H9 (cell line): ENCODE measurements around the gene NBDY. TPM values are rescaled to one million over a fixed set of nuclear protein-coding genes. Genes with fewer than 3 reads are reported as not detected.

Source experiments
- DNase-seq: peaks from one replicate; pipeline ENCODE4 v3.0.0-alpha.2; 2017
- H2AFZ ChIP-seq: one replicate; pipeline ENCODE4 v1.6.1; 2013; ENCODE audit warnings: mild to moderate bottlenecking, low read length, control low read depth, moderate library complexity
- H2AK5ac ChIP-seq: 2 replicates; pipeline ENCODE4 v1.6.1; 2013; ENCODE audit warnings: low read length, control low read depth, mixed read lengths; ENCODE audit not compliant: insufficient read length
- H2BK120ac ChIP-seq: one replicate; pipeline ENCODE4 v1.6.1; 2013; ENCODE audit warnings: low read depth, mild to moderate bottlenecking, low read length, control low read depth, inconsistent platforms; ENCODE audit not compliant: poor library complexity, severe bottlenecking
- H2BK12ac ChIP-seq: 2 replicates; pipeline ENCODE4 v1.6.1; 2013; ENCODE audit warnings: low read length, control low read depth, mixed read lengths, low read depth; ENCODE audit not compliant: insufficient read length
- H2BK15ac ChIP-seq: 2 replicates; pipeline ENCODE4 v1.6.1; 2013; ENCODE audit warnings: low read depth, low read length, control low read depth
- H2BK20ac ChIP-seq: one replicate; pipeline ENCODE4 v1.6.1; 2013; ENCODE audit warnings: low read depth, mild to moderate bottlenecking, low read length, control low read depth, inconsistent platforms; ENCODE audit not compliant: poor library complexity, severe bottlenecking
- H2BK5ac ChIP-seq: 2 replicates; pipeline ENCODE4 v1.6.1; 2013; ENCODE audit warnings: low read length, control low read depth, mixed read lengths; ENCODE audit not compliant: insufficient read length
- H3K14ac ChIP-seq: 2 replicates; pipeline ENCODE4 v1.6.1; 2013; ENCODE audit warnings: low read length, control low read depth; ENCODE audit not compliant: insufficient read depth
- H3K18ac ChIP-seq: 2 replicates; pipeline ENCODE4 v1.6.1; 2013; ENCODE audit warnings: low read depth, mild to moderate bottlenecking, mixed read lengths, low read length, control low read depth; ENCODE audit not compliant: insufficient read length
- H3K23ac ChIP-seq: 2 replicates; pipeline ENCODE4 v1.6.1; 2013; ENCODE audit warnings: low read length, control low read depth, mixed read lengths, low read depth; ENCODE audit not compliant: insufficient read length
- H3K23me2 ChIP-seq: 2 replicates; pipeline ENCODE4 v1.6.1; 2013; ENCODE audit warnings: low read depth, mild to moderate bottlenecking, mixed read lengths, low read length, control low read depth; ENCODE audit not compliant: insufficient read length, poor library complexity, severe bottlenecking
- H3K27ac ChIP-seq: 2 replicates; pipeline ENCODE4 v1.5.1; 2013; ENCODE audit warnings: low read length, control low read depth, mixed read lengths, low read depth; ENCODE audit not compliant: insufficient read length
- H3K27me3 ChIP-seq: 2 replicates; pipeline ENCODE4 v1.6.1; 2013; ENCODE audit warnings: low read length, control low read depth, inconsistent platforms; ENCODE audit not compliant: insufficient read depth
- H3K4ac ChIP-seq: 2 replicates; pipeline ENCODE4 v1.6.1; 2013; ENCODE audit warnings: low read depth, mild to moderate bottlenecking, control low read depth, inconsistent platforms, low read length, moderate library complexity
- H3K4me1 ChIP-seq: 2 replicates; pipeline ENCODE4 v1.6.1; 2013; ENCODE audit warnings: low read length, control low read depth, inconsistent platforms; ENCODE audit not compliant: insufficient read depth
- H3K4me2 ChIP-seq: 2 replicates; pipeline ENCODE4 v1.6.1; 2013; ENCODE audit warnings: low read length, control low read depth, mixed read lengths; ENCODE audit not compliant: insufficient read length, insufficient read depth
- H3K56ac ChIP-seq: 2 replicates; pipeline ENCODE4 v1.6.1; 2013; ENCODE audit warnings: low read depth, mild to moderate bottlenecking, mixed read lengths, low read length, control low read depth; ENCODE audit not compliant: insufficient read length
- H3K79me1 ChIP-seq: 2 replicates; pipeline ENCODE4 v1.6.1; 2013; ENCODE audit warnings: low read depth, mild to moderate bottlenecking, moderate library complexity, low read length, control low read depth, inconsistent platforms; ENCODE audit not compliant: insufficient read depth, poor library complexity, severe bottlenecking
- H3K79me2 ChIP-seq: 2 replicates; pipeline ENCODE4 v1.6.1; 2013; ENCODE audit warnings: low read length, control low read depth, inconsistent platforms; ENCODE audit not compliant: insufficient read depth
- H3K9ac ChIP-seq: 2 replicates; pipeline ENCODE4 v1.6.1; 2013; ENCODE audit warnings: low read length, control low read depth, mixed read lengths; ENCODE audit not compliant: insufficient read length; ENCODE audit errors: extremely low read depth
- H3K9me3 ChIP-seq: one replicate; pipeline ENCODE4 v1.6.1; 2013; ENCODE audit warnings: low read depth, low read length, inconsistent platforms; ENCODE audit not compliant: control insufficient read depth
- H3T11ph ChIP-seq: one replicate; pipeline ENCODE4 v1.6.1; 2013; ENCODE audit warnings: mild to moderate bottlenecking, low read length, control low read depth, inconsistent platforms
- H4K20me1 ChIP-seq: one replicate; pipeline ENCODE4 v1.6.1; 2013; ENCODE audit not compliant: control insufficient read depth, insufficient read length, insufficient read depth
- H4K5ac ChIP-seq: 2 replicates; pipeline ENCODE4 v1.6.1; 2013; ENCODE audit warnings: low read depth, mild to moderate bottlenecking, mixed read lengths, low read length, control low read depth; ENCODE audit not compliant: insufficient read length
- H4K8ac ChIP-seq: replicated peaks from 2 replicates; pipeline ENCODE4 v1.6.1; 2013; ENCODE audit warnings: low read length, control low read depth, mixed read lengths, low read depth; ENCODE audit not compliant: insufficient read length
- H4K91ac ChIP-seq: 2 replicates; pipeline ENCODE4 v1.6.1; 2013; ENCODE audit warnings: low read depth, mild to moderate bottlenecking, moderate library complexity, mixed read lengths, low read length, control low read depth; ENCODE audit not compliant: insufficient read length
- H3K27ac Mint-ChIP-seq, 3 experiments: 2 replicates in 2 of 3; 3 replicates in 1 of 3; pipeline ENCODE4 v1.8.0; 2020 to 2021; ENCODE audit warnings: mixed read lengths in 3 of 3, mild to moderate bottlenecking in 1 of 3, moderate library complexity in 1 of 3
- H3K27me3 Mint-ChIP-seq: 2 replicates; pipeline ENCODE4 v1.8.0; 2021; ENCODE audit warnings: low read depth, mild to moderate bottlenecking, moderate library complexity, mixed read lengths
- H3K36me3 Mint-ChIP-seq, 3 experiments: 2 replicates in 2 of 3; 3 replicates in 1 of 3; pipeline ENCODE4 v1.8.0; 2020 to 2021; ENCODE audit warnings: low read depth in 3 of 3, mixed read lengths in 3 of 3; ENCODE audit not compliant: insufficient read depth in 1 of 3
- H3K4me1 Mint-ChIP-seq, 2 experiments: 2 replicates each; pipeline ENCODE4 v1.8.0; 2020; ENCODE audit warnings: mixed read lengths in 2 of 2
- H3K4me3 Mint-ChIP-seq, 2 experiments: 2 replicates in 1 of 2; 3 replicates in 1 of 2; pipeline ENCODE4 v1.8.0; 2020 to 2021; ENCODE audit warnings: mild to moderate bottlenecking in 2 of 2, mixed read lengths in 2 of 2, moderate library complexity in 1 of 2
- H3K9me3 Mint-ChIP-seq, 2 experiments: 2 replicates in 1 of 2; 3 replicates in 1 of 2; pipeline ENCODE4 v1.8.0; 2020; ENCODE audit warnings: mild to moderate bottlenecking in 2 of 2, mixed read lengths in 2 of 2, moderate library complexity in 1 of 2
- WGBS: extraction: QIAGEN DNeasy Blood & Tissue Kit; methylation state at CpG from one replicate; pipeline ENCODE4 v1.1.7; 2013; ENCODE audit warnings: missing lambda C conversion rate, low lambda C conversion rate, mixed read lengths; ENCODE audit not compliant: insufficient read length; ENCODE audit errors: extremely low coverage; 5-methylcytosine and 5-hydroxymethylcytosine counted together
- total RNA-seq: library from RNA; stranded (reverse); gene quantifications from 2 replicates; pipeline ENCODE4 v1.2.1, GENCODE V29; 2021
- TF ChIP-seq, protein P1 (sequence below): fragments of 200-600 bp; sonication (generic); conservative IDR thresholded peaks from 3 replicates; pipeline ENCODE4 v1.8.0; 2021; ENCODE audit warnings: antibody characterized with exemption, mild to moderate bottlenecking

The NBDY gene
- total RNA-seq, 1 experiment from 2014 or later = 62.5 TPM

DNA sequence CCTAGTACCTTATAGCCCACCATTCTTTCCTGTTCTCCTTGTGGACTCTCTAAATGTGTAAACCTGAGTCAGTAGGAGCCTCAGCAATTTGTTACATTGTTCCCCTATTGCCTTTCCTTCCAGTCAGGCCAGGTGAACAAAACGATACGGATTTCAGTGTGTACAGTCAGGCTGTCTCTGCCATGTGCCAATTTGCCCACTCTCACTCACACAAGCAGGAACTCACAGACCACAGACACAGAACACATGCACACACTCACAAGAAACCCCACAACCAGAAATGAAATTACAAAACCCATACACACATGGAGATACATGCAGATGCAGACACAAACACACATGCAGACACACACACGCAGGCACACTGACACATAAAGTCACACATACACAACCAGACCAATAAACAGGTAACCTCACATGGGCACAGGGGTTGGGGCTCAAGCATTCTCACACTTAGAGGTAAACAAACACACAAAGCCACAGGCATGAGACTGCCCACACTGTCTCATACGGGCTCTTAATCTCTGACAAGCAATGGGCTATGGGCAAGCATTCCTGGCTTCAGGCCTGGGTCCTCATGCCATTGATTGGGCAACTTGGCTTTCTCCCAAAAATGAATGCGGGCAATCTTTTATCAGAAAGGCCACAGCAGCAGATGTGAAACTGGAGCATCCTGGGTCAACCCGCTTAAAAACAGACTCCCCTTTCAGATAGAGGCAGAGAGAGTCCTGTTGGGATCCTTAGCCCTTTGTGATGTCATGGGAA is 68.7 kb downstream of the NBDY start:
- H3K27me3 Mint-ChIP-seq = peaks cover 1% of the 10 kb centered on the region; the same call in 1 of the 2 replicates
- no peak overlapping the region for H4K91ac ChIP-seq
- H3K9ac ChIP-seq = no peak overlapping the region
- no peak overlapping the region for H2AFZ ChIP-seq
- no peak overlapping the region for H3K18ac ChIP-seq
- no peaks in the 10 kb centered on the region for H3K79me1 ChIP-seq
- no peak overlapping the region for H2BK15ac ChIP-seq
- H3K27ac Mint-ChIP-seq = peak overlapping the region in 1 of 3 experiments; percentile 53; a peak in 1 of 7 replicates
- H2BK20ac ChIP-seq = no peak overlapping the region
- no peaks in the 10 kb centered on the region for H3K9me3 ChIP-seq
- H3K4me3 Mint-ChIP-seq = no peak overlapping the region
- H4K5ac ChIP-seq = no peak overlapping the region
- H3K4me1 Mint-ChIP-seq = peaks cover 15 to 19% of the 10 kb centered on the region in 2 experiments
- no peak overlapping the region for H2AK5ac ChIP-seq
- H3K27ac ChIP-seq = no peak overlapping the region
- WGBS = no CpG with 5 or more reads among the region's 6 CpGs
- H2BK12ac ChIP-seq = no peak overlapping the region
- no peak for DNase-seq
- H3K36me3 Mint-ChIP-seq = peaks cover 10 to 34% (median 32%) of the 10 kb centered on the region in 3 experiments; a peak in 6 of 7 replicates
- no peaks in the 10 kb centered on the region for H4K20me1 ChIP-seq
- H3K4ac ChIP-seq = no peak overlapping the region
- H4K8ac ChIP-seq = no peak overlapping the region
- no peak overlapping the region for H3K23ac ChIP-seq
- no peak overlapping the region for H2BK120ac ChIP-seq
- no peaks in the 10 kb centered on the region; the same call in 1 of the 2 replicates for H3K4me1 ChIP-seq
- TF ChIP-seq, protein P1, sequence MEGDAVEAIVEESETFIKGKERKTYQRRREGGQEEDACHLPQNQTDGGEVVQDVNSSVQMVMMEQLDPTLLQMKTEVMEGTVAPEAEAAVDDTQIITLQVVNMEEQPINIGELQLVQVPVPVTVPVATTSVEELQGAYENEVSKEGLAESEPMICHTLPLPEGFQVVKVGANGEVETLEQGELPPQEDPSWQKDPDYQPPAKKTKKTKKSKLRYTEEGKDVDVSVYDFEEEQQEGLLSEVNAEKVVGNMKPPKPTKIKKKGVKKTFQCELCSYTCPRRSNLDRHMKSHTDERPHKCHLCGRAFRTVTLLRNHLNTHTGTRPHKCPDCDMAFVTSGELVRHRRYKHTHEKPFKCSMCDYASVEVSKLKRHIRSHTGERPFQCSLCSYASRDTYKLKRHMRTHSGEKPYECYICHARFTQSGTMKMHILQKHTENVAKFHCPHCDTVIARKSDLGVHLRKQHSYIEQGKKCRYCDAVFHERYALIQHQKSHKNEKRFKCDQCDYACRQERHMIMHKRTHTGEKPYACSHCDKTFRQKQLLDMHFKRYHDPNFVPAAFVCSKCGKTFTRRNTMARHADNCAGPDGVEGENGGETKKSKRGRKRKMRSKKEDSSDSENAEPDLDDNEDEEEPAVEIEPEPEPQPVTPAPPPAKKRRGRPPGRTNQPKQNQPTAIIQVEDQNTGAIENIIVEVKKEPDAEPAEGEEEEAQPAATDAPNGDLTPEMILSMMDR = no peak
- H3K79me2 ChIP-seq = no peaks in the 10 kb centered on the region
- H3K56ac ChIP-seq = no peak overlapping the region
- peaks cover 52 to 69% of the 10 kb centered on the region in 2 experiments for H3K9me3 Mint-ChIP-seq
- no peak overlapping the region for H3K4me2 ChIP-seq
- H3K27me3 ChIP-seq = no peaks in the 10 kb centered on the region
- H3K23me2 ChIP-seq = no peaks in the 10 kb centered on the region
- no peak overlapping the region for H3K14ac ChIP-seq
- no peak overlapping the region for H2BK5ac ChIP-seq
- no peak overlapping the region for H3T11ph ChIP-seq
